Spleen (tissue), 7 donors: Measurements from ENCODE around the gene KIT.

ENCODE experiments used
- POLR2A ChIP-seq, 3 donors: fragments of 450-650 bp; IDR thresholded peaks; one replicate each; pipeline ENCODE4 v1.5.1; 2017; ENCODE audit warnings: antibody characterized with exemption in 3 of 3, mild to moderate bottlenecking in 1 of 3
- TF ChIP-seq, protein P1 (sequence below), 11 experiments: fragments of 200-600 bp in 7 of 11; fragments of 450-650 bp in 4 of 11; sonication (generic) in 4 of 11; IDR thresholded peaks in 8 of 11; conservative IDR thresholded peaks in 3 of 11; 1 replicate in 7 of 11; 2 replicates in 4 of 11; pipeline versions ENCODE4 v1.4.0 to v1.8.0; 2016 to 2021; ENCODE audit warnings: antibody characterized with exemption in 11 of 11, inconsistent platforms in 4 of 11, mild to moderate bottlenecking in 1 of 11
- donor health status: DM: no; HTN: no; CAD: no; lungs with moderate emphysema.
- donor health status: DM: no; HTN: no; CAD: no.
- donor health status: DM: no; HTN: no; CAD: no.

DNA sequence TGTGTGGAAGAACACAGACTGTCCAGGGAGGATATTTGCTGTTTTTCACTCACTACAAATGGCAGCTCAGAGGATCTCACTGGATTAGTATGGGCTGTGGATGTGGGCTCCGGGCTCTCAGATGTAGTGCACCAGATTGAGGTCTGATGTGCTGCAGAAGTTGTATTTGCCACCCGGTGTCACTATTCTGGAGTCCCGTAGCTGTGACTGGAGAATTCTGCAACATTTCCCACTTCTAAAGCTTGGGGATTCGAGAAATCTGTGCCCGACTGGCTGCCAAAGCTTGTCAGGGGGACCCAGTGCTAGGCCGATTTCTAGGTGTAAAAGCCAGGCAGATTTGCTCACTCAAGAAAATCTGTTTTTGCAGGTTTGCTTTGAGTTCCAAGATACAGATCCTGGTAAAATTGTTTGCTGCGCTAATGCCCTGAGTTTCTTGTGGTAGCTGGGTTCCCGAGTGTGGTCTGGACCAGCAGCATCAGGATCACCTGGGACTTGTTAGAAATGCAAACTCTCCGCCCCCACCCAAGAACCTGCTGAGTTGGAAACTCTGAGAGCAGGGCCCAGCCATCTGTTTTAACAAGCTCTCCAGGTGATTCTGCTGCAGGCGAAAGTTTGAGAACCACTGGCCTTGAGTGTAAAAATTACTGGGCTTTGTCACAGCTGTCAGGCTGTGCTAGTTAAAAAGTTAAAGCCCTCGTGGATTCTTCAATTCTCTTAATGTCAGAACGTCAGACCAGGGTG, 18.1 kb downstream of the KIT start:
- TF ChIP-seq, protein P1, sequence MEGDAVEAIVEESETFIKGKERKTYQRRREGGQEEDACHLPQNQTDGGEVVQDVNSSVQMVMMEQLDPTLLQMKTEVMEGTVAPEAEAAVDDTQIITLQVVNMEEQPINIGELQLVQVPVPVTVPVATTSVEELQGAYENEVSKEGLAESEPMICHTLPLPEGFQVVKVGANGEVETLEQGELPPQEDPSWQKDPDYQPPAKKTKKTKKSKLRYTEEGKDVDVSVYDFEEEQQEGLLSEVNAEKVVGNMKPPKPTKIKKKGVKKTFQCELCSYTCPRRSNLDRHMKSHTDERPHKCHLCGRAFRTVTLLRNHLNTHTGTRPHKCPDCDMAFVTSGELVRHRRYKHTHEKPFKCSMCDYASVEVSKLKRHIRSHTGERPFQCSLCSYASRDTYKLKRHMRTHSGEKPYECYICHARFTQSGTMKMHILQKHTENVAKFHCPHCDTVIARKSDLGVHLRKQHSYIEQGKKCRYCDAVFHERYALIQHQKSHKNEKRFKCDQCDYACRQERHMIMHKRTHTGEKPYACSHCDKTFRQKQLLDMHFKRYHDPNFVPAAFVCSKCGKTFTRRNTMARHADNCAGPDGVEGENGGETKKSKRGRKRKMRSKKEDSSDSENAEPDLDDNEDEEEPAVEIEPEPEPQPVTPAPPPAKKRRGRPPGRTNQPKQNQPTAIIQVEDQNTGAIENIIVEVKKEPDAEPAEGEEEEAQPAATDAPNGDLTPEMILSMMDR (IDR thresholded peaks at IDR 0.05 in 8 of 11, conservative IDR thresholded peaks at IDR 0.05 in 3 of 11), result no peak
- TF ChIP-seq POLR2A (IDR thresholded peaks at IDR 0.05), result no peak
